OCI-LY1 (cell line): Measurements from ENCODE around the gene GLDC.

ENCODE experiments used
- H2AFZ ChIP-seq: fragments of 200-600 bp; sonication (generic), shearing (Covaris generic); 2 replicates; pipeline ENCODE4 v1.6.0; 2014; ENCODE audit warnings: antibody characterized with exemption, mild to moderate bottlenecking, low read length
- H3F3A ChIP-seq: fragments of 200-600 bp; sonication (generic), shearing (Covaris generic); 2 replicates; pipeline ENCODE4 v1.6.0; 2014; ENCODE audit warnings: mild to moderate bottlenecking, antibody characterized with exemption, low read length, moderate library complexity; ENCODE audit not compliant: insufficient read depth
- H3K27ac ChIP-seq: fragments of 200-600 bp; sonication (generic); 2 replicates; pipeline ENCODE4 v1.5.1; 2014; ENCODE audit warnings: low read length, mixed run types, mild to moderate bottlenecking, low read depth; ENCODE audit not compliant: poor library complexity, severe bottlenecking
- H3K27me3 ChIP-seq: fragments of 200-600 bp; sonication (generic); 2 replicates; pipeline ENCODE4 v1.6.0; 2014; ENCODE audit warnings: antibody characterized with exemption, mild to moderate bottlenecking, low read length, moderate library complexity; ENCODE audit not compliant: insufficient read depth
- H3K36me3 ChIP-seq: fragments of 200-600 bp; sonication (generic); 2 replicates; pipeline ENCODE4 v1.6.1; 2014; ENCODE audit warnings: mild to moderate bottlenecking, antibody characterized with exemption, low read length, moderate library complexity, mixed read lengths; ENCODE audit not compliant: insufficient read depth
- H3K4me1 ChIP-seq: fragments of 200-600 bp; sonication (generic); 2 replicates; pipeline ENCODE4 v1.5.1; 2014; ENCODE audit warnings: mild to moderate bottlenecking, low read length, moderate library complexity; ENCODE audit not compliant: insufficient read depth, severe bottlenecking
- H3K4me2 ChIP-seq: fragments of 200-600 bp; sonication (generic), shearing (Covaris generic); 2 replicates; pipeline ENCODE4 v1.6.1; 2014; ENCODE audit warnings: low read length
- H3K4me3 ChIP-seq: fragments of 200-600 bp; sonication (generic); 2 replicates; pipeline ENCODE4 v1.5.1; 2014; ENCODE audit warnings: low read length, low read depth, mild to moderate bottlenecking, mixed read lengths; ENCODE audit not compliant: poor library complexity, severe bottlenecking
- H3K79me2 ChIP-seq: fragments of 200-600 bp; shearing (Covaris generic); 2 replicates; pipeline ENCODE4 v1.6.1; 2016; ENCODE audit warnings: mixed run types, low read length, mixed read lengths; ENCODE audit not compliant: insufficient read depth
- H3K9ac ChIP-seq: fragments of 200-600 bp; sonication (generic), shearing (Covaris generic); 2 replicates; pipeline ENCODE4 v1.6.1; 2014; ENCODE audit warnings: mild to moderate bottlenecking, low read length, mixed read lengths
- H3K9me2 ChIP-seq: fragments of 200-600 bp; sonication (generic), shearing (Covaris generic); 2 replicates; pipeline ENCODE4 v1.6.1; 2014; ENCODE audit warnings: low read depth, mild to moderate bottlenecking, low read length, mixed read lengths
- H3K9me3 ChIP-seq: fragments of 200-600 bp; shearing (Covaris generic); 2 replicates; pipeline ENCODE4 v1.6.1; 2014; ENCODE audit warnings: low read length, mixed read lengths
- H4K20me1 ChIP-seq: fragments of 200-600 bp; sonication (generic), shearing (Covaris generic); 2 replicates; pipeline ENCODE4 v1.6.0; 2016; ENCODE audit warnings: mild to moderate bottlenecking, low read length; ENCODE audit not compliant: insufficient read depth
- CTCF ChIP-seq: fragments of 200-600 bp; sonication (generic), shearing (Covaris generic); IDR thresholded peaks from 2 replicates; pipeline ENCODE4 v1.5.1; 2017; ENCODE audit warnings: mild to moderate bottlenecking, antibody characterized with exemption, low read length, moderate library complexity, mixed read lengths
- EZH2 ChIP-seq: fragments of 200-600 bp; sonication (generic), shearing (Covaris generic); IDR thresholded peaks from 2 replicates; pipeline ENCODE4 v1.8.0; 2017; ENCODE audit warnings: borderline replicate concordance, mixed run types, mild to moderate bottlenecking, antibody characterized with exemption, low read length, moderate library complexity, mixed read lengths

Gene GLDC

GRCh38 chr9:6632516-6633183, 12.9 kb downstream of the GLDC start:
- Histone ChIP-seq H2AFZ (no peak overlapping the region), H3K27me3 (no peaks in the 10 kb centered on the region; the same call in 1 of the 2 replicates), H3K4me3 (no peak overlapping the region), H3K9me2 (no peaks in the 10 kb centered on the region), H3K9ac (no peak overlapping the region), H3K27ac (no peak overlapping the region), H3F3A (no peaks in the 10 kb centered on the region), H3K4me1 (peaks cover 5% of the 10 kb centered on the region), H3K79me2 (no peaks in the 10 kb centered on the region), H3K36me3 (no peaks in the 10 kb centered on the region), H3K4me2 (peak overlapping the region; percentile 9; the same call in 1 of the 2 replicates), H3K9me3 (no peaks in the 10 kb centered on the region), H4K20me1 (no peaks in the 10 kb centered on the region)
- TF ChIP-seq CTCF (no peak), EZH2 (no peak)

DNA sequence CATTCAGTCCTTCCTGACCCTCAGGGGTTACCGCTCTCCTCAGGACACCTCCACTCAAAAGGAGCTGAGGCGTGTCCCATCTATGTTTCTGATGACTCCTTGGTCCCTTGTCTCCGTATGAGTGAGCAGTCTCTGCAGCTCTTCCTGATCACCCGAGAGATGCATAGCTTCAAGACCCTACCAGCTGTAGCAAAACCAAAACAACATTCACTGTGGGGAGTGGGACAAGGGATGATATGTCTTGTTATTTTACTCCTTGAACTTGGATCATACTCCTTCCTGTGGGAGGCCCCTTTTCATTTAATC, 14.4 kb downstream of the GLDC start:
- H3K27ac ChIP-seq: no peak overlapping the region
- no peaks in the 10 kb centered on the region for H4K20me1 ChIP-seq
- no peaks in the 10 kb centered on the region for H3F3A ChIP-seq
- H3K4me1 ChIP-seq: peaks cover 5% of the 10 kb centered on the region
- H3K9me3 ChIP-seq: no peaks in the 10 kb centered on the region
- H3K4me2 ChIP-seq: no peak overlapping the region
- TF ChIP-seq CTCF (no peak), EZH2 (no peak)
- H3K4me3 ChIP-seq: no peak overlapping the region
- H2AFZ ChIP-seq: no peak overlapping the region
- H3K36me3 ChIP-seq: no peaks in the 10 kb centered on the region
- no peaks in the 10 kb centered on the region for H3K79me2 ChIP-seq
- H3K9ac ChIP-seq: no peak overlapping the region
- peaks cover 3% of the 10 kb centered on the region; the same call in 1 of the 2 replicates for H3K27me3 ChIP-seq
- no peaks in the 10 kb centered on the region for H3K9me2 ChIP-seq

DNA sequence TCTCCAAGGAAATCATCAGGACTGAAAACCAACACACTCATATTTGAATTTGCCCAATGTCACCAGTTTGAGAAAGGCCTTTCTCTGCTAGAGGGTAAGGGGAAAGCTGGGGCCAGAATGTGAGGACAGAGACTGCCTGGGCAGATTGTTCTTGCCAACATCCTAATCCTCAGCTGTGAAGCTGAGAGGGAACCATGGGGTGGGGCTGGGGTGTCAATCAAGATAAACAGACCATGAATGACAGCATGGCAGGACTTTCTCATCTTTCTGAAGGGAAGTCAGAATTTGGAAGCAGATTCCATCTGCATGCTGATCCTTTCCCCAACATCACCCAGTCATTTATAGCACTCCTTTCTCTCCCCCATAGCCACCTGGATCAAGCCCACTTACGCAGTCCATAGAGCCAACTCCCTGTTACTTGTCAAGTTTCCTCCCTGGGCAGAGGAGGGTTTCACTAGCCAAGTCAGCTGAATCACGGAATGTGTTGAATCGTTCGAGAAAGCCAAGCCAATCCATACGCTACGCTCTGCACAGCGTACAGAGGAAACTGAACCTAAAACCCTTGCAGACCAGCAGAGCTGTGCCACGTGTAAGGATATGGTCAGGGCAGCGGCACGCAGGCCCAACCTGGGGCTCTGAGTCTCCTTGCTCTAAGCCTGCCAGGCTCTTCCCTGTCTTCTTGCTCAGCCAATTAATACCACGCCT, 14.9 kb downstream of the GLDC start:
- H3K27me3 ChIP-seq: peaks cover 3% of the 10 kb centered on the region; the same call in 1 of the 2 replicates
- H3K4me1 ChIP-seq: peaks cover 5% of the 10 kb centered on the region
- H3K36me3 ChIP-seq: no peaks in the 10 kb centered on the region
- no peaks in the 10 kb centered on the region for H4K20me1 ChIP-seq
- H3K27ac ChIP-seq: no peak overlapping the region
- H3F3A ChIP-seq: no peaks in the 10 kb centered on the region
- no peak overlapping the region for H2AFZ ChIP-seq
- H3K4me2 ChIP-seq: no peak overlapping the region
- H3K9me3 ChIP-seq: no peaks in the 10 kb centered on the region
- no peak overlapping the region for H3K9ac ChIP-seq
- H3K79me2 ChIP-seq: no peaks in the 10 kb centered on the region
- H3K4me3 ChIP-seq: no peak overlapping the region
- no peaks in the 10 kb centered on the region for H3K9me2 ChIP-seq
- TF ChIP-seq CTCF: no peak
- TF ChIP-seq EZH2: no peak
